A549 (cell line): Measurements from ENCODE around the gene FSD1. TPM values are rescaled to one million over a fixed set of nuclear protein-coding genes. Genes with fewer than 3 reads are reported as not detected.
"Not testable (repeated sequence)": the region's sequence is repeated elsewhere in the genome, so short reads cannot be mapped to it uniquely, and the experiment has no call there.

ENCODE experiments used
- ATAC-seq, 2 experiments: fragments of 200-7000 bp in 1 of 2; fragments of >200 bp in 1 of 2; cut with Nextera tagmentation in 1 of 2; cut with Tn5 transposase in 1 of 2; 3 replicates each; pipeline versions ENCODE4 v1.8.0 to v1.9.1; 2018 to 2020; ENCODE audit warnings: mild to moderate bottlenecking in 1 of 2, moderate library complexity in 1 of 2
- CTCF ChIA-PET: fragments of 300-600 bp; sonication (Branson Sonifier 250); formaldehyde crosslinking; extraction: SDS; loops from one replicate; lab custom pipeline; 2021; ENCODE audit warnings: antibody characterized with exemption, inconsistent platforms; lab: Yijun Ruan, JAX
- POLR2A ChIA-PET: fragments of 350-600 bp; formaldehyde crosslinking; extraction: SDS; loops from one replicate; lab custom pipeline; 2021; ENCODE audit warnings: antibody characterized with exemption, inconsistent platforms; lab: Yijun Ruan, JAX
- DNase-seq, 2 experiments: peaks; one replicate each; pipeline versions ENCODE4 v3.0.0 to v3.0.0-alpha.2; 2011 to 2016; ENCODE audit warnings: low read depth in 1 of 2, low spot score in 1 of 2
- FAIRE-seq: peaks from 2 replicates; lab custom pipeline; 2011; peaks lifted over from hg19 to GRCh38; lab: Jason Lieb, UNC
- H3K27ac ChIP-seq, 2 experiments: fragments of >200 bp; sonication (Bioruptor Twin); formaldehyde crosslinking; 3 replicates each; pipeline ENCODE4 v1.5.1; 2016 to 2017
- H3K4me1 ChIP-seq: fragments of >200 bp; sonication (Bioruptor Twin); formaldehyde crosslinking; 3 replicates; pipeline ENCODE4 v1.6.1; 2016
- H3K4me2 ChIP-seq: fragments of >200 bp; sonication (Bioruptor Twin); formaldehyde crosslinking; 3 replicates; pipeline ENCODE4 v1.6.1; 2016
- H3K4me3 ChIP-seq: fragments of >200 bp; sonication (Bioruptor Twin); formaldehyde crosslinking; 3 replicates; pipeline ENCODE4 v1.5.1; 2016
- H3K9me3 ChIP-seq: fragments of >200 bp; sonication (Bioruptor Twin); formaldehyde crosslinking; 3 replicates; pipeline ENCODE4 v1.6.1; 2016
- BCL3 ChIP-seq: fragments of >200 bp; sonication (Bioruptor Twin); formaldehyde crosslinking; IDR thresholded peaks from 3 replicates; pipeline ENCODE4 v1.6.1; 2016
- CBX2 ChIP-seq: fragments of 200-600 bp; sonication (generic); IDR thresholded peaks from 2 replicates; pipeline ENCODE4 v1.6.1; 2016; ENCODE audit warnings: low read depth, mild to moderate bottlenecking, borderline replicate concordance
- CEBPB ChIP-seq, 2 experiments: fragments of >200 bp in 1 of 2; sonication (Bioruptor Twin) in 1 of 2; formaldehyde crosslinking in 1 of 2; IDR thresholded peaks; 2 replicates each; pipeline ENCODE4 v1.6.1; 2012 to 2016
- E2F6 ChIP-seq: IDR thresholded peaks from 2 replicates; pipeline ENCODE4 v1.6.1; 2012; ENCODE audit warnings: low read depth, borderline replicate concordance
- EHMT2 ChIP-seq: fragments of 200-600 bp; sonication (generic); IDR thresholded peaks from 2 replicates; pipeline ENCODE4 v1.6.1; 2016; ENCODE audit warnings: antibody characterized with exemption, low read depth, mild to moderate bottlenecking, moderate library complexity
- ESRRA ChIP-seq: fragments of 150-350 bp; IDR thresholded peaks from 2 replicates; pipeline ENCODE4 v1.6.1; 2014; ENCODE audit warnings: mild to moderate bottlenecking, low read length, borderline replicate concordance
- FOSB ChIP-seq: fragments of 250-450 bp; sonication (Bioruptor Pico); IDR thresholded peaks from 2 replicates; pipeline ENCODE4 v1.5.0; 2020; ENCODE audit warnings: mild to moderate bottlenecking, moderate library complexity
- HEYL ChIP-seq: fragments of 250-450 bp; sonication (Bioruptor Pico); IDR thresholded peaks from 2 replicates; pipeline ENCODE4 v1.8.0; 2021; ENCODE audit warnings: mild to moderate bottlenecking, moderate library complexity
- HMGXB4 ChIP-seq: fragments of 250-450 bp; sonication (Bioruptor Pico); IDR thresholded peaks from 2 replicates; pipeline ENCODE4 v1.5.0; 2021; ENCODE audit warnings: mild to moderate bottlenecking, moderate library complexity, borderline replicate concordance
- HOXA7 ChIP-seq: fragments of 250-450 bp; sonication (Bioruptor Pico); IDR thresholded peaks from 2 replicates; pipeline ENCODE4 v1.5.0; 2020; ENCODE audit warnings: mild to moderate bottlenecking, moderate library complexity
- JUNB ChIP-seq: fragments of >200 bp; sonication (Bioruptor Twin); formaldehyde crosslinking; IDR thresholded peaks from 2 replicates; pipeline ENCODE4 v1.6.1; 2016
- KDM5A ChIP-seq: fragments of 200-600 bp; sonication (generic); IDR thresholded peaks from 2 replicates; pipeline ENCODE4 v1.6.1; 2016; ENCODE audit warnings: antibody characterized with exemption, mild to moderate bottlenecking
- MAX ChIP-seq: IDR thresholded peaks from 2 replicates; pipeline ENCODE4 v1.6.1; 2012
- MYC ChIP-seq: IDR thresholded peaks from 2 replicates; pipeline ENCODE4 v1.6.1; 2012; ENCODE audit warnings: mild to moderate bottlenecking, inconsistent platforms, low read length, improper control_type of control experiment, borderline replicate concordance
- NPAS2 ChIP-seq: fragments of 250-450 bp; sonication (Bioruptor Pico); IDR thresholded peaks from 2 replicates; pipeline ENCODE4 v1.8.0; 2022; ENCODE audit warnings: mild to moderate bottlenecking, moderate library complexity, borderline replicate concordance
- NR3C1 ChIP-seq: fragments of >200 bp; sonication (Bioruptor Twin); formaldehyde crosslinking; IDR thresholded peaks from 3 replicates; pipeline ENCODE4 v1.6.1; 2017
- POLR2AphosphoS2 ChIP-seq: conservative IDR thresholded peaks from 2 replicates; pipeline ENCODE4 v1.6.1; 2012; ENCODE audit warnings: low read length, improper control_type of control experiment, inconsistent platforms
- RCOR1 ChIP-seq: fragments of 150-350 bp; IDR thresholded peaks from 2 replicates; pipeline ENCODE4 v1.6.1; 2014; ENCODE audit warnings: antibody characterized with exemption, low read length, low read depth
- RNF2 ChIP-seq: fragments of 200-600 bp; sonication (generic); IDR thresholded peaks from 2 replicates; pipeline ENCODE4 v1.6.1; 2016; ENCODE audit warnings: low read depth, mild to moderate bottlenecking, antibody characterized with exemption, moderate library complexity, borderline replicate concordance
- SREBF2 ChIP-seq: fragments of 450-650 bp; IDR thresholded peaks from 2 replicates; pipeline ENCODE4 v1.6.1; 2014; ENCODE audit warnings: mild to moderate bottlenecking, moderate library complexity
- TFCP2L1 ChIP-seq: fragments of 250-450 bp; sonication (Bioruptor Pico); IDR thresholded peaks from 2 replicates; pipeline ENCODE4 v1.5.0; 2021; ENCODE audit warnings: mild to moderate bottlenecking
- TP53 ChIP-seq: fragments of 250-450 bp; sonication (Bioruptor Pico); IDR thresholded peaks from 2 replicates; pipeline ENCODE4 v1.5.0; 2021; ENCODE audit warnings: mild to moderate bottlenecking, moderate library complexity
- ZC3H11A ChIP-seq: fragments of 450-650 bp; IDR thresholded peaks from 2 replicates; pipeline ENCODE4 v1.6.1; 2014; ENCODE audit warnings: antibody characterized with exemption, mild to moderate bottlenecking
- ZNF302 ChIP-seq: fragments of 250-450 bp; sonication (Bioruptor Pico); IDR thresholded peaks from 2 replicates; pipeline ENCODE4 v1.9.0; 2021; ENCODE audit warnings: inconsistent platforms, mild to moderate bottlenecking, moderate library complexity
- ZSCAN20 ChIP-seq: fragments of 250-450 bp; sonication (Bioruptor Pico); IDR thresholded peaks from 2 replicates; pipeline ENCODE4 v1.8.0; 2022; ENCODE audit warnings: mild to moderate bottlenecking, moderate library complexity
- WGBS: methylation state at CpG from one replicate; pipeline ENCODE4 v1.1.6; 2017; ENCODE audit errors: missing lambda C conversion rate; 5-methylcytosine and 5-hydroxymethylcytosine counted together
- polyA plus RNA-seq, 4 experiments: library from polyadenylated mRNA; depleted of rRNA in 3 of 4; stranded (reverse); fragments of >200 nt; fragmentation: RNase III in 1 of 4; extraction: RNeasy Plus Mini Kit Qiagen cat#74134 plus additional on column Dnase treatment in 1 of 4; gene quantifications; 2 replicates in 3 of 4; 3 replicates in 1 of 4; pipeline ENCODE4 v1.2.3, GENCODE V29; 2011 to 2017
- TF ChIP-seq, protein P1 (sequence below): fragments of 450-650 bp; IDR thresholded peaks from 2 replicates; pipeline ENCODE4 v1.6.1; 2014; ENCODE audit warnings: antibody characterized with exemption

Gene FSD1
- polyA plus RNA-seq, 2 of the 4 experiments (the other 2 are of a cell fraction), result 3.5 to 13.2 TPM

DNA sequence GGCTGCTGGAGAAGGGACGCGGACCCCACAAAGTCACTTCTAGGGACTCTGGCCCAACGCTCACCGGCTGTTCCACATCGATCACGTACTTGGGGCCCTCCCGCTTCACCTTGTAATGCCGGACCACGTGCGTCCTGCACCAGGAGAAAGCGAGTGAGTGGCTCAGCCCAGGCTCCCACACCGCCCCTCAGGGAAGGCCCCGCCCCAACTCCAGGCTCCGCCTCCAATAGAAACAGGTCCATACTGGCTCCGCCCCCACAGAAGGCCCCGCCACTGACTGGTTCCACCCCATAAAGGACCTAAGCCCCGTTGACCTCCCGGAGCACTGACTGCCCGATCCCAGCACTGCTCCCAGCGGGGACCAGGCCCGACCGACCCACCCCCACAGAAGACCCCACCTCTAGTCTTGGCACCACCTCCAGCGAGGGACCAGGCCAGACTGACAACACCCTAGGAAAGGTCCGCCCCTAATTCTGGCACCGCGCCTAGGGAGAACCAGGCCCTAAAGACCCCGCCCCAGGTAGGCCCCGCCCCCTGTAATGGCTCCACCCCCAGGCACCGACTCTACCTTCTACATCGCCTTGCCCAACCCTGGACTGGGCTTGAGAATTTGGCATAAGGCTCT lies 23.0 kb downstream of the FSD1 start:
- no peak overlapping the region for H3K4me2 ChIP-seq
- FAIRE-seq (no peak), ATAC-seq (peak; percentile 35 to 62; a peak in 3 of 6 replicates), DNase-seq (peak in 1 of 2 experiments; percentile 33)
- no peak overlapping the region for H3K27ac ChIP-seq
- ChIA-PET POLR2A (no interaction called here), CTCF (no interaction called here)
- H3K4me1 ChIP-seq, result no peaks in the 10 kb centered on the region
- 84% methylated on average over 14 of the region's 30 CpGs for WGBS
- H3K4me3 ChIP-seq, result no peak overlapping the region
- TF ChIP-seq ZC3H11A (no peak), JUNB (no peak), POLR2AphosphoS2 (no peak), BCL3 (no peak), FOSB (CRISPR knock-in tag) (no peak), HOXA7 (CRISPR knock-in tag) (no peak), CEBPB (IDR thresholded peaks at IDR 0.05) (no peak), RCOR1 (no peak), CBX2 (no peak), KDM5A (no peak), MAX (no peak), HMGXB4 (no peak)
- H3K9me3 ChIP-seq, result no peaks in the 10 kb centered on the region

- WGBS, result 95% methylated on average over 6 of the region's 13 CpGs
- TF ChIP-seq ESRRA (no peak), RCOR1 (no peak), SREBF2 (no peak), HEYL (CRISPR knock-in tag) (no peak)
- no peak overlapping the region for H3K4me3 ChIP-seq
- ATAC-seq (peak in 1 of 2 experiments; percentile 7; a peak in 2 of 6 replicates), FAIRE-seq (no peak), DNase-seq (no peak)
- no peak overlapping the region for H3K4me2 ChIP-seq
- POLR2A ChIA-PET, result no interaction called here
- no peaks in the 10 kb centered on the region for H3K4me1 ChIP-seq
- no peaks in the 10 kb centered on the region for H3K9me3 ChIP-seq
- H3K27ac ChIP-seq, result no peak overlapping the region
- CTCF ChIA-PET, result interaction anchor here (0.8 kb wide), 1 partner anchor 124 kb away, joined by 3 read pairs; no protein-coding TSS in a partner anchor
Measured at GRCh38 chr19:4327877-4328242, 23.5 kb downstream of the FSD1 start.

GRCh38 chr19:4328243-4328990 lies 24.0 kb downstream of the FSD1 start:
- POLR2A ChIA-PET, result no interaction called here
- H3K4me2 ChIP-seq, result no peak overlapping the region

GRCh38 chr19:4328991-4329681 lies 24.7 kb downstream of the FSD1 start:
- ATAC-seq, result peak in 1 of 2 experiments; percentile 30; a peak in 1 of 6 replicates
- H3K4me3 ChIP-seq, POLR2A ChIA-PET, H3K9me3 ChIP-seq, H3K27ac ChIP-seq, DNase-seq, H3K4me2 ChIP-seq, H3K4me1 ChIP-seq, FAIRE-seq, CTCF ChIA-PET: not testable (repeated sequence)
- WGBS, result 81% methylated on average over 33 of the region's 35 CpGs

More at GRCh38 chr19:4328243-4328990, 24.0 kb downstream of the FSD1 start:
- Histone ChIP-seq H3K9me3 (no peaks in the 10 kb centered on the region), H3K4me1 (no peaks in the 10 kb centered on the region), H3K27ac (no peak overlapping the region), H3K4me3 (no peak overlapping the region)
- DNase-seq (peak in 1 of 2 experiments; percentile 36), FAIRE-seq (no peak), ATAC-seq (peak; percentile 59 to 78; a peak in 5 of 6 replicates)
- CTCF ChIA-PET, result interaction anchor here (0.8 kb wide), 1 partner anchor 124 kb away, joined by 3 read pairs; no protein-coding TSS in a partner anchor
- TF ChIP-seq EHMT2 (no peak), TFCP2L1 (CRISPR knock-in tag) (no peak), E2F6 (no peak), ZNF302 (CRISPR knock-in tag) (no peak), NPAS2 (no peak), ZC3H11A (no peak), NR3C1 (no peak), RNF2 (no peak), MYC (no peak), RCOR1 (no peak), ZSCAN20 (no peak), TP53 (no peak)
- TF ChIP-seq, protein P1, sequence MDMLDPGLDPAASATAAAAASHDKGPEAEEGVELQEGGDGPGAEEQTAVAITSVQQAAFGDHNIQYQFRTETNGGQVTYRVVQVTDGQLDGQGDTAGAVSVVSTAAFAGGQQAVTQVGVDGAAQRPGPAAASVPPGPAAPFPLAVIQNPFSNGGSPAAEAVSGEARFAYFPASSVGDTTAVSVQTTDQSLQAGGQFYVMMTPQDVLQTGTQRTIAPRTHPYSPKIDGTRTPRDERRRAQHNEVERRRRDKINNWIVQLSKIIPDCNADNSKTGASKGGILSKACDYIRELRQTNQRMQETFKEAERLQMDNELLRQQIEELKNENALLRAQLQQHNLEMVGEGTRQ, result no peak
- 78% methylated on average over 22 of the region's 49 CpGs for WGBS
